HG02763 (cell line): ENCODE data around the gene ACSL1.

Experiments
- ATAC-seq: cut with Tn5 transposase; IDR thresholded peaks from one replicate; pipeline ENCODE4 v1.9.1; 2021; ENCODE audit warnings: mild to moderate bottlenecking, moderate library complexity; ENCODE audit not compliant: unreplicated experiment

ACSL1 gene

GRCh38 chr4:184732126-184732525 lies 93.6 kb downstream of the ACSL1 start:
- no peak for ATAC-seq

DNA sequence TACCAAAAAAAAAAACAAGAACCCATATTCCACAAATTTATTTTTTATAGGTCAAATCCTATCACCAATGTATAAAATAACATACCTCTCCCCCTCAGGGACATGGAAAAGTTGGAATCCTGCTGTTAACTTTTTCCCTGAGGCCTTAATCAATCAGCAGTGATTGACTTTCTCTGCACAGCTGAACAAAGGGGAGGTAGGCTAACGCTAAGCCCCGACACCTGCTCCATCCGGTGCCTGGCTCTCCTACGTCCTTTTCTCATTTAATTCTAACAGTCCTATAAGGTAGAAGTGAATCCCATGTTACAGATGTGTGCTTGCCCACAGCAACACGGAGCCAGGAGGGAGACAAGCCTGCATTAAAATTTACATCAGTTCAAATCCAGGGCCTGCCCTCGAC lies 94.7 kb downstream of the ACSL1 start:
- ATAC-seq: no peak

GRCh38 chr4:184729946-184730345 lies 95.8 kb downstream of the ACSL1 start:
- no peak for ATAC-seq

- no peak for ATAC-seq
Measured at GRCh38 chr4:184728858-184729257, 96.9 kb downstream of the ACSL1 start.

DNA sequence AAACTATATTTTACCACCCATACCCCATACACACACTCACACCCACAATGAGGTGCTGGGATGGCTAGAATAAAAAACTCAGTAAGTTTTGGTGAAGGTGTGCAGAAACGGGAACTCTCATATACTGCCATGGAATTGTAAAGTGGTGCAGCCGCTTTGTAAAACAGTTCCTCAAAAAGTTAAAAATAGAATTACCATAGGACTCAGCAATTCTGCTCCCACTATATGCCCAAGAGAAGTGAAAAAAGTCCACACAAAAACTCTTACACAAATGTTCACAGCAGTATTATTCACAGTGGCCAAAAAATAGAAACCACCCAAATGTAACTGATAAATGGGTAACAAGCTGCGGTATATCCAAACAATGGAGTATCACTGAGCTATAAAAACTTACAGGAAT lies 98.3 kb downstream of the ACSL1 start:
- no peak for ATAC-seq

DNA sequence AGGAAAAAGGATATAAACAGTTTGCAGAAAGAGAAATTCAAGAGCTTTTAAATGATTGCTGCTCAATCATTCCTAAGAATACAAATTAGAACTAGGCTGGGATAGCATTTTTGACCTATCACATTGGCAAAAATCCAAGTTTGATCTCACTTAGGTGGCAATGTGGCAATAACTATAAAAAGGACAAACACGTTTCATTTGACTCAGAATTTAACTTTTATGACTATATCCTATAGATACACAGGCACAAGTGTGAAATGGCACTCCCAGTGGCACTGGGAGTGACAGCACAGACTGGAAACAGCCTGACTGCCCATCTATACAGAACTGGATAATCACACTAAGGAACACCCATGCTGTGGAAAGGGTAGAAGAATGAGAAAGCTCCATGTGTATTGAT lies 103.0 kb downstream of the ACSL1 start:
- no peak for ATAC-seq

DNA sequence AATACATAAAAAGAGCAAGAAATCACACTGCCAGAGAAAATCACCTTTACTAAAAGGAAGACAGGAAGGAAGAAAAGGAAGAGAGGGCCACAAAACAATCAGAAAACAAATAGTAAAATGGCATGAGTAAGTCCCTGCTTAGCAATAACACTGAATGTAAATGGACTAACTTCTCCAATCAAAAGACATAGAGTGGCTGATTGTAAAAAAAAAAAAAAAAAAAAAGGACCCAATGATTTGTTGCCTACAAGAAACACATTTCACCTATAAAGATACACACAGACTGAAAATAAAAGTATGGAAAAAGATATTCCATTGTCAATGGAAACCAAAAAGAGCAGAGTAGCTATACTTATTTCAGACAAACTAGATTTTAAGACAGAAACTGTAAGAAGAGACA lies 104.5 kb downstream of the ACSL1 start:
- ATAC-seq: no peak

- ATAC-seq: no peak
Measured at GRCh38 chr4:184719407-184719806, 106.4 kb downstream of the ACSL1 start.

- no peak for ATAC-seq
Measured at GRCh38 chr4:184715526-184715925, 110.2 kb downstream of the ACSL1 start.

- ATAC-seq: no peak
Measured at GRCh38 chr4:184713887-184714286, 111.9 kb downstream of the ACSL1 start.

GRCh38 chr4:184712322-184712721 lies 113.4 kb downstream of the ACSL1 start:
- no peak for ATAC-seq

DNA sequence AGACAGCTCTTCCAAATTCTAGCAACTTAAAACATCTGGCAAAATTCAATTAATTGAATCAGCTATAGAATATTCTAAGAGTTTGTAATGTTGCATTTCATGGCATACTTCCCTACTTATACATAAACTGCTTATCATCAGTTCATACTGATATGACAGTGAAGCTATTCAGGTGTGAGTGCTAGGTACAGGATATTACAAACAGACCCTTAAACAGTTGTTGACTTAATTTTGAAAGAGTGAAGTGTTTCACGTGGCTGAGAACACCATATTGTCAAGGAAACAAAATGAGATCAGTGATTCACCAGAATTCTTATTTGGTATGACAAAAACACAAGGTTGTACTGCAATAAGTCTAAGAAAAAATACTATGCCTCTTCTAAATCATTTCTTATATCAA lies 119.3 kb downstream of the ACSL1 start:
- no peak for ATAC-seq

DNA sequence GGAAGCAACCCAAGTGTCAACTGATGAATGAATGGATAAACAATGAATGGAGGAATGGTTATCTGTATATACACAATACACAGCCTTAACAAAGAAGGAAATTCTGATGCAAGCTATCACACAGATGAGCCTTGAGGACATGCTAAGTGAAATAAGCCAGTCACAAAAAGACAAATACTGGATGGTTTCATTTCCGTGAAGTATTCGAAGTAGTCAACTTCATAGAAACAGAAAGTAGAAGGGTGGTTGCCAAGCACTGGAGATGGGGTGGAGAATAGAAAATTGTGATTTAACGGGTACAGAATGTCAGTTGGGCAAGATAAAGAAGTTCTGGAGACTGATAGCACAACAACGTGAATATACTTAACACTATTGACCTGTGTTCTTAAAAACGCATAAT lies 120.1 kb downstream of the ACSL1 start:
- no peak for ATAC-seq
